ENCODE measurements around the gene MRPL33.

DNA sequence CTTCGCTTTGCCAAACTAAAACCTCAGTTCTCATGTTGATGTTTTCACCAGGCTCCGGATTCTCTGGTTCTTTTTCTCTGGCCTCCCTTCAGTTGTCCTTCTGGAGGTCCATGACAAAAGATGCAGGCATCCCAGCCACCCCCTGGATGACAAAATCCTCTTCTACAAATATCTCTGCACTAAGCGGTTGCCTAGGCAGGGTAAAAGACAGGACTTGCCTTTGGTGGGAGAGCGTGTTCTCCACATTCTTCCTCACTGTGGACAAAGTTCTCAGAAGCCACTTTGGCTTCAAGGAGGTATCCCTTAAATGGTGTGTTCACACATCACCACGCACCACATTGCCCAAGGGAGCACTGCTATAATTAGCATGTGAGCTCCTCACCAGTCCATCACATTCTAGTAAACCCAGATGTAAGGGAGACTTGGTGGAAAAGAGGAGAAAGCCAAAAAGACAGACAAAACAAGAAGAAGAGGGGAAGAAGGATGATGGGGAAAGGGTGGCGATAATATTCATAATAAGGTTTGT, 23.6 kb upstream of the MRPL33 start:
- TF ChIP-seq EZH2 (IDR thresholded peaks at IDR 0.05) = no peak
- TF ChIP-seq POLR2AphosphoS5 (IDR thresholded peaks at IDR 0.05; ENCODE audit: borderline replicate concordance, low read depth, low read length) = no peak
- no peak for TF ChIP-seq FOXP2 (optimal IDR thresholded peaks at IDR 0.05; ENCODE audit: control extremely low read depth, extremely low read length, insufficient read depth)
